DND-41 (cell line): ENCODE measurements around the gene WDR70.
"Not testable (repeated sequence)": the region's sequence is repeated elsewhere in the genome, so short reads cannot be mapped to it uniquely, and the experiment has no call there.

ENCODE experiments used
- CTCF ChIP-seq: IDR thresholded peaks from 2 replicates; pipeline ENCODE4 v1.5.1; 2012; ENCODE audit warnings: borderline replicate concordance, low read length, moderate library complexity, mild to moderate bottlenecking; ENCODE audit not compliant: poor library complexity, severe bottlenecking; ENCODE audit errors: extremely low read depth
- EZH2 ChIP-seq: IDR thresholded peaks from 3 replicates; pipeline ENCODE4 v1.6.1; 2012; ENCODE audit warnings: borderline replicate concordance, low read depth, mild to moderate bottlenecking, moderate library complexity, low read length, inconsistent platforms; ENCODE audit not compliant: severe bottlenecking

DNA sequence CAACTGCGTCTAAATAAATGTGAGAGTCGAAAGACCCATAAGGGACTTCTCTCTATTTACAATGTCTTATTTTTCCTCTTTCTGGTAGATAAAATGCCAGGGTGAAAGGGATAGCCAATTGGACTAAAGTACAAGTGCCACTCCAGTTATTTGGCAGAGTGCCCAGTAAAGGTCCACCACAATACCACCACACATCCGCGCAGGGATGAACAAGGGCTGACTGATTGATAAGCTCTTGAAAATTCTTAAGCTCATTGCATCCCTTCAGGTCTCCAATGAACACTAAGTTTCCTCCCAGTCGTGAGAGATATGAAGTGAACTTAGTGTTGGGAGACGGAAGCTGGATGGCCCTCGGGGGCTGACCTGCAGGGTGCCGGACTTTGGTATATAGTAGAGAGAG, 402.3 kb downstream of the WDR70 start:
- TF ChIP-seq EZH2, CTCF: not testable (repeated sequence)
